HG03378 (cell line): ENCODE results near the gene IKBIP.
"Not testable (repeated sequence)": the region's sequence is repeated elsewhere in the genome, so short reads cannot be mapped to it uniquely, and the experiment has no call there.

Source experiments
- ATAC-seq: cut with Tn5 transposase; IDR thresholded peaks from one replicate; pipeline ENCODE4 v1.9.1; 2021; ENCODE audit warnings: mild to moderate bottlenecking, moderate library complexity; ENCODE audit not compliant: unreplicated experiment

IKBIP gene

GRCh38 chr12:98578821-98579220 is 65.8 kb downstream of the IKBIP start:
- no peak for ATAC-seq

DNA sequence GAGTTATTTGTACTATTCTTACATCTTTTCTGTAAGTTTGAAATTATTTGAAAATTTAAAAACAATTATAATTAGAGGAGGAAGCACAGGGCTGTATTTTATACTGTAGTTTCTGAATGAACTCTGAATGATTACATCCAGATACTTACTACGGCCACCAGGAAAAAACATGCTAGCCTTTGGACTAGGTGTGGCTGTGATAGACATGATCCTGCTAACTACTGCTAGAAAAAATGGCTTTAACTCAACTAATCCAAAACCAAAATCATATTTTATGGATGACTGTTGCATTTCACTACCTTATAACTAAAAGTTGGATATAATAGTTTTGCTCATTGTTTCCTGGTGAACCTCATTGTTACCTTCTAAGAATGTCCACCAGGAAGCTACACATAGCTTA is 66.2 kb downstream of the IKBIP start:
- no peak for ATAC-seq

DNA sequence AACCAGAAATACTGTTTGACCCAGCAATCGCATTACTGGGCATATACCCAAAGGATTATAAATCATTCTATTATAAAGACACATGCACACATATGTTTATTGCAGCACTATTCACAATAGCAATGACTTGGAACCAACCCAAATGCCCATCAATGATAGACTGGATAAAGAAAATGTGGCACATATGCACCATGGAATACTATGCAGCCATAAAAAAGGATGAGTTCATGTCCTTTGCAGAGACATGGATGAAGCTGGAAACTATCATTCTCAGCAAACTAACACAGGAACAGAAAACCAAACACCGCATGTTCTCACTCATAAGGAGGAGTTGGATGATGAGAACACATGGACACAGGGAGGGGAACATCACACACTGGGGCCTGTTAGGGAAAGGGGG is 67.8 kb downstream of the IKBIP start:
- ATAC-seq = not testable (repeated sequence)

DNA sequence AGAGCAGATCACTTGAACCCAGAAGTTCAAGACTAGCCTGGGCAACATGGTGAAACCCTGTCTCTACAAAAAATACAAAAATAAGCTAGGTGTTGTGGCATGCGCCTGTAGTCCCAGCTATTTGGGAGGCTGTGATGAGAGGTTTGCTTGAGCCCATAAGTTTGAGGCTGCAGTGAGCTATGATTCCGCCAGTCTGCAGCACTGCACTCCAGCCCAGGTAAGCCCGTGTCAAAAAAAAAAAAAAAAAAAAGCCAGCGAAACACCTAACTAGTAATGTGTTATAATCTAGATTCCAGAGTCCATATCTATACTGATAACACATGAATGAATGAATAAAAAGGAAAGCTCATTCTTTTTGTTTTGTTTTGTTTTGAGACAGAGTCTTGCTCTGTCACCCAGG is 69.6 kb downstream of the IKBIP start:
- ATAC-seq = no peak
